Erythroblast (primary cell): Measurements from ENCODE around the gene ILF2.

Experiments used
- GATA1 ChIP-seq: IDR thresholded peaks from 2 replicates; pipeline ENCODE4 v1.6.1; 2011; ENCODE audit warnings: low read depth, mild to moderate bottlenecking, control low read depth, low read length, moderate library complexity
- POLR2A ChIP-seq: IDR thresholded peaks from 2 replicates; pipeline ENCODE4 v1.6.1; 2011; ENCODE audit warnings: mild to moderate bottlenecking, low read length

- TF ChIP-seq POLR2A, result no peak
- no peak for TF ChIP-seq GATA1
These were observed 40.4 kb downstream of the ILF2 start for GRCh38 chr1:153630384-153630783.
